HEK293 (cell line): ENCODE results near the gene PCBP1.

Experiments used
- CTCF ChIA-PET: fragments of 350-600 bp; formaldehyde crosslinking; extraction: SDS; loops from one replicate; lab custom pipeline; 2021; ENCODE audit warnings: antibody characterized with exemption; lab: Yijun Ruan, JAX
- POLR2A ChIA-PET: fragments of 300-600 bp; formaldehyde crosslinking; extraction: SDS; loops from one replicate; lab custom pipeline; 2020; ENCODE audit warnings: antibody characterized with exemption, inconsistent platforms; lab: Yijun Ruan, JAX
- H3K27ac ChIP-seq: fragments of 200-500 bp; sonication (Bioruptor generic); 2 replicates; pipeline ENCODE4 v1.5.1; 2014; ENCODE audit warnings: low read depth, low read length, control low read depth, inconsistent platforms; ENCODE audit errors: extremely low read depth
- H3K36me3 ChIP-seq, 2 experiments: fragments of 200-500 bp in 1 of 2; sonication (Bioruptor generic) in 1 of 2; 1 replicate in 1 of 2; 2 replicates in 1 of 2; pipeline ENCODE4 v1.5.1; 2014 to 2017; ENCODE audit warnings: inconsistent platforms in 2 of 2, low read length in 2 of 2; ENCODE audit not compliant: control insufficient read depth in 2 of 2, insufficient read depth in 1 of 2
- H3K4me1 ChIP-seq: fragments of 200-500 bp; sonication (Bioruptor generic); 2 replicates; pipeline ENCODE4 v1.5.1; 2014; ENCODE audit warnings: mild to moderate bottlenecking, low read length, inconsistent platforms; ENCODE audit not compliant: control insufficient read depth, insufficient read depth
- H3K4me3 ChIP-seq: 2 replicates; pipeline ENCODE4 v1.5.1; 2011; ENCODE audit warnings: low read depth, mild to moderate bottlenecking, control low read depth, low read length, moderate library complexity
- H3K9me3 ChIP-seq: fragments of 200-500 bp; sonication (Bioruptor generic); 2 replicates; pipeline ENCODE4 v1.5.1; 2014; ENCODE audit warnings: low read depth, low read length, inconsistent platforms; ENCODE audit not compliant: control insufficient read depth, insufficient read depth
- GFI1B ChIP-seq: fragments of 450-650 bp; formaldehyde crosslinking; IDR thresholded peaks from 2 replicates; pipeline ENCODE4 v1.5.1; 2016; ENCODE audit warnings: missing biosample characterization, missing genetic modification characterization
- KLF9 ChIP-seq: fragments of 450-650 bp; formaldehyde crosslinking; IDR thresholded peaks from 2 replicates; pipeline ENCODE4 v1.5.1; 2016; ENCODE audit warnings: missing biosample characterization, missing genetic modification characterization, low read depth
- PRDM1 ChIP-seq: fragments of 450-650 bp; formaldehyde crosslinking; IDR thresholded peaks from 2 replicates; pipeline ENCODE4; 2016; ENCODE audit warnings: missing biosample characterization, missing genetic modification characterization
- ZBTB17 ChIP-seq: fragments of 450-650 bp; formaldehyde crosslinking; IDR thresholded peaks from 2 replicates; pipeline ENCODE4 v1.5.1; 2016; ENCODE audit warnings: missing biosample characterization, missing genetic modification characterization
- ZNF121 ChIP-seq: fragments of 450-650 bp; formaldehyde crosslinking; IDR thresholded peaks from 2 replicates; pipeline ENCODE4 v1.5.1; 2016; ENCODE audit warnings: missing biosample characterization, missing genetic modification characterization
- ZNF335 ChIP-seq: fragments of 450-650 bp; formaldehyde crosslinking; conservative IDR thresholded peaks from 2 replicates; pipeline ENCODE4 v1.5.1; 2016; ENCODE audit warnings: missing biosample characterization, missing genetic modification characterization
- ZNF510 ChIP-seq: fragments of 450-650 bp; formaldehyde crosslinking; IDR thresholded peaks from 2 replicates; pipeline ENCODE4 v1.5.1; 2018; ENCODE audit warnings: mild to moderate bottlenecking, missing genetic modification characterization, missing biosample characterization; ENCODE audit not compliant: insufficient replicate concordance
- ZNF621 ChIP-seq: fragments of 450-650 bp; formaldehyde crosslinking; IDR thresholded peaks from 2 replicates; pipeline ENCODE4 v1.5.1; 2017; ENCODE audit warnings: missing biosample characterization, missing genetic modification characterization
- ZNF785 ChIP-seq: fragments of 450-650 bp; formaldehyde crosslinking; IDR thresholded peaks from 2 replicates; pipeline ENCODE4 v1.5.1; 2016; ENCODE audit warnings: missing biosample characterization, missing genetic modification characterization
- ZNF792 ChIP-seq: fragments of 450-650 bp; formaldehyde crosslinking; IDR thresholded peaks from 2 replicates; pipeline ENCODE4 v1.5.1; 2016; ENCODE audit warnings: missing biosample characterization, missing genetic modification characterization
- ZNF837 ChIP-seq: fragments of 450-650 bp; formaldehyde crosslinking; IDR thresholded peaks from 2 replicates; pipeline ENCODE4 v1.5.1; 2016; ENCODE audit warnings: missing biosample characterization, missing genetic modification characterization
- TF ChIP-seq, protein P1 (sequence below): fragments of 450-650 bp; formaldehyde crosslinking; IDR thresholded peaks from 2 replicates; pipeline ENCODE4 v1.5.1; 2017; ENCODE audit warnings: missing biosample characterization, missing genetic modification characterization
- TF ChIP-seq, protein P2 (sequence below): fragments of 450-650 bp; formaldehyde crosslinking; IDR thresholded peaks from 2 replicates; pipeline ENCODE4 v1.5.1; 2016; ENCODE audit warnings: missing biosample characterization, missing genetic modification characterization
- TF ChIP-seq, protein P3 (sequence below): fragments of 450-650 bp; formaldehyde crosslinking; IDR thresholded peaks from 2 replicates; pipeline ENCODE4 v1.5.1; 2016; ENCODE audit warnings: missing biosample characterization, missing genetic modification characterization, borderline replicate concordance

The PCBP1 gene

DNA sequence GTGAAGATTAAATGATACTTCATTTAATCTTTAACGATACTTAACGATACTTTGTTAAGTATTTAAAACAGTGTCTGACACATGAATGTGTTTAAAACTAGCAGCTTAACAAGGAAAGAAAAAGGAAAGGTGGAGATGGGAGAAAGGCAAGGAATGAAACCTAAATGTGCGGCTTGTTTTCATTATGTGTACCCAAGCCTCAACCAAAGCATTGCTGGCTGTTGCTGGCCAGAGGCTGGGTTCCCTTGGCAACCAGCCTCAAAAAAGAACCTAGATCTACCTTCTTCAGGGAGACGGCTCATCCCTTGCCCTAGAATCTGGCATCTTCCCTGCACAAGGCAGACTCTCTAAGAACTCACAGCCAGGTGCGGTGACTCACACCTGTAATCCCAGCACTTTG lies 13.8 kb upstream of the PCBP1 start:
- peaks cover 35 to 65% of the 10 kb centered on the region in 2 experiments for H3K36me3 ChIP-seq
- H3K4me1 ChIP-seq = no peaks in the 10 kb centered on the region

DNA sequence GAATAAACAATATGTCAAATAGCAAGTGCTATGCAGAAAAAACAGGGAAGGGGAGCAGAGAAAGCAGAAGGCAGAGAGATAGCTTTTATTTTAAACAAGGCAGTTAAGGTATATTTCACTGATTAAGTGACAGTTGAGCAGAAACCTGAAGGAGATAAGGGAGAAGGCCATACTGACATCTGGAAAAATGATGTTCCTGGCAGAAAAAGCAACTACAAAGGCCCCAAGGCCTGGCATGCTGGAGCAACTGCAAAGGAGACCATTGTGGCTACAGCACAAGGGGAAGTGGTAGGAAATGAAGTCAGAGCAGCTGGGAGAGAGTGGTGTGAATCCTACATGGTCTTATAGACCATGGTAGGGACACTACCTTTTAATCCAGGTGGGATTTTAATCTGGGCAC lies 8.9 kb upstream of the PCBP1 start:
- H3K36me3 ChIP-seq = peaks cover 45 to 88% of the 10 kb centered on the region in 2 experiments

More for the DNA sequence above, 13.8 kb upstream of the PCBP1 start:
- no peaks in the 10 kb centered on the region for H3K9me3 ChIP-seq
- no peak overlapping the region for H3K27ac ChIP-seq
- POLR2A ChIA-PET = interaction anchor here (1.1 kb wide), 1 partner anchor 15 kb away, joined by 3 read pairs; no protein-coding TSS in a partner anchor
- peak; percentile 86 for TF ChIP-seq ZBTB17
- TF ChIP-seq ZNF621 (tag by site-specific recombination) = no peak
- peak; percentile 74; the same call in 1 of the 2 replicates for TF ChIP-seq PRDM1
- CTCF ChIA-PET = interaction anchor here (0.5 to 1.6 kb wide), 7 partner anchors 10 to 148 kb away, joined by 3 to 7 read pairs (median 4); no protein-coding TSS in a partner anchor
- H3K4me3 ChIP-seq = no peak overlapping the region

GRCh38 chr2:70080610-70081200 lies 6.6 kb upstream of the PCBP1 start:
- TF ChIP-seq, protein P1, sequence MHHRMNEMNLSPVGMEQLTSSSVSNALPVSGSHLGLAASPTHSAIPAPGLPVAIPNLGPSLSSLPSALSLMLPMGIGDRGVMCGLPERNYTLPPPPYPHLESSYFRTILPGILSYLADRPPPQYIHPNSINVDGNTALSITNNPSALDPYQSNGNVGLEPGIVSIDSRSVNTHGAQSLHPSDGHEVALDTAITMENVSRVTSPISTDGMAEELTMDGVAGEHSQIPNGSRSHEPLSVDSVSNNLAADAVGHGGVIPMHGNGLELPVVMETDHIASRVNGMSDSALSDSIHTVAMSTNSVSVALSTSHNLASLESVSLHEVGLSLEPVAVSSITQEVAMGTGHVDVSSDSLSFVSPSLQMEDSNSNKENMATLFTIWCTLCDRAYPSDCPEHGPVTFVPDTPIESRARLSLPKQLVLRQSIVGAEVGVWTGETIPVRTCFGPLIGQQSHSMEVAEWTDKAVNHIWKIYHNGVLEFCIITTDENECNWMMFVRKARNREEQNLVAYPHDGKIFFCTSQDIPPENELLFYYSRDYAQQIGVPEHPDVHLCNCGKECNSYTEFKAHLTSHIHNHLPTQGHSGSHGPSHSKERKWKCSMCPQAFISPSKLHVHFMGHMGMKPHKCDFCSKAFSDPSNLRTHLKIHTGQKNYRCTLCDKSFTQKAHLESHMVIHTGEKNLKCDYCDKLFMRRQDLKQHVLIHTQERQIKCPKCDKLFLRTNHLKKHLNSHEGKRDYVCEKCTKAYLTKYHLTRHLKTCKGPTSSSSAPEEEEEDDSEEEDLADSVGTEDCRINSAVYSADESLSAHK (tag by site-specific recombination) = no peak
- no peak for TF ChIP-seq ZNF792 (tag by site-specific recombination)
- TF ChIP-seq ZNF837 (tag by site-specific recombination) = no peak
- no peak for TF ChIP-seq ZNF510 (tag by site-specific recombination)
- TF ChIP-seq ZNF785 (tag by site-specific recombination) = no peak
- TF ChIP-seq, protein P2, sequence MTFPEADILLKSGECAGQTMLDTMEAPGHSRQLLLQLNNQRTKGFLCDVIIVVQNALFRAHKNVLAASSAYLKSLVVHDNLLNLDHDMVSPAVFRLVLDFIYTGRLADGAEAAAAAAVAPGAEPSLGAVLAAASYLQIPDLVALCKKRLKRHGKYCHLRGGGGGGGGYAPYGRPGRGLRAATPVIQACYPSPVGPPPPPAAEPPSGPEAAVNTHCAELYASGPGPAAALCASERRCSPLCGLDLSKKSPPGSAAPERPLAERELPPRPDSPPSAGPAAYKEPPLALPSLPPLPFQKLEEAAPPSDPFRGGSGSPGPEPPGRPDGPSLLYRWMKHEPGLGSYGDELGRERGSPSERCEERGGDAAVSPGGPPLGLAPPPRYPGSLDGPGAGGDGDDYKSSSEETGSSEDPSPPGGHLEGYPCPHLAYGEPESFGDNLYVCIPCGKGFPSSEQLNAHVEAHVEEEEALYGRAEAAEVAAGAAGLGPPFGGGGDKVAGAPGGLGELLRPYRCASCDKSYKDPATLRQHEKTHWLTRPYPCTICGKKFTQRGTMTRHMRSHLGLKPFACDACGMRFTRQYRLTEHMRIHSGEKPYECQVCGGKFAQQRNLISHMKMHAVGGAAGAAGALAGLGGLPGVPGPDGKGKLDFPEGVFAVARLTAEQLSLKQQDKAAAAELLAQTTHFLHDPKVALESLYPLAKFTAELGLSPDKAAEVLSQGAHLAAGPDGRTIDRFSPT (tag by site-specific recombination) = no peak
- no peak for TF ChIP-seq GFI1B (tag by site-specific recombination)
- TF ChIP-seq ZNF335 = no peak
- no peak for TF ChIP-seq KLF9 (tag by site-specific recombination)
- POLR2A ChIA-PET = interaction anchor here (0.6 to 2.8 kb wide), 4 partner anchors 8 to 217 kb away, joined by 3 to 12 read pairs (median 4); partner anchors contain the start of gene MXD1
- H3K4me1 ChIP-seq = peaks cover 6% of the 10 kb centered on the region
- H3K27ac ChIP-seq = no peak overlapping the region
- H3K4me3 ChIP-seq = no peak overlapping the region
- peaks cover 40 to 90% of the 10 kb centered on the region in 2 experiments for H3K36me3 ChIP-seq
- no peaks in the 10 kb centered on the region for H3K9me3 ChIP-seq
- CTCF ChIA-PET = interaction anchor here (2.2 kb wide), 1 partner anchor 10 kb away, joined by 6 read pairs; no protein-coding TSS in a partner anchor

More for the DNA sequence above, 8.9 kb upstream of the PCBP1 start:
- ChIA-PET POLR2A (interaction anchor here (1.1 to 1.3 kb wide), 2 partner anchors 16 to 215 kb away, joined by 3 to 5 read pairs; partner anchors contain the start of gene SNRPG), CTCF (interaction anchor here (0.5 to 2.2 kb wide), 3 partner anchors 7 to 952 kb away, joined by 3 to 6 read pairs (median 6); no protein-coding TSS in a partner anchor)
- Histone ChIP-seq H3K9me3 (no peaks in the 10 kb centered on the region), H3K4me1 (no peaks in the 10 kb centered on the region), H3K4me3 (no peak overlapping the region), H3K27ac (no peak overlapping the region)
- TF ChIP-seq, protein P3, sequence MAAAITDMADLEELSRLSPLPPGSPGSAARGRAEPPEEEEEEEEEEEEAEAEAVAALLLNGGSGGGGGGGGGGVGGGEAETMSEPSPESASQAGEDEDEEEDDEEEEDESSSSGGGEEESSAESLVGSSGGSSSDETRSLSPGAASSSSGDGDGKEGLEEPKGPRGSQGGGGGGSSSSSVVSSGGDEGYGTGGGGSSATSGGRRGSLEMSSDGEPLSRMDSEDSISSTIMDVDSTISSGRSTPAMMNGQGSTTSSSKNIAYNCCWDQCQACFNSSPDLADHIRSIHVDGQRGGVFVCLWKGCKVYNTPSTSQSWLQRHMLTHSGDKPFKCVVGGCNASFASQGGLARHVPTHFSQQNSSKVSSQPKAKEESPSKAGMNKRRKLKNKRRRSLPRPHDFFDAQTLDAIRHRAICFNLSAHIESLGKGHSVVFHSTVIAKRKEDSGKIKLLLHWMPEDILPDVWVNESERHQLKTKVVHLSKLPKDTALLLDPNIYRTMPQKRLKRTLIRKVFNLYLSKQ (tag by site-specific recombination) = no peak
- TF ChIP-seq PRDM1 (peak; percentile 59), ZNF121 (tag by site-specific recombination) (no peak)
